ENCODE data around the gene SSBP4.

Gene SSBP4

DNA sequence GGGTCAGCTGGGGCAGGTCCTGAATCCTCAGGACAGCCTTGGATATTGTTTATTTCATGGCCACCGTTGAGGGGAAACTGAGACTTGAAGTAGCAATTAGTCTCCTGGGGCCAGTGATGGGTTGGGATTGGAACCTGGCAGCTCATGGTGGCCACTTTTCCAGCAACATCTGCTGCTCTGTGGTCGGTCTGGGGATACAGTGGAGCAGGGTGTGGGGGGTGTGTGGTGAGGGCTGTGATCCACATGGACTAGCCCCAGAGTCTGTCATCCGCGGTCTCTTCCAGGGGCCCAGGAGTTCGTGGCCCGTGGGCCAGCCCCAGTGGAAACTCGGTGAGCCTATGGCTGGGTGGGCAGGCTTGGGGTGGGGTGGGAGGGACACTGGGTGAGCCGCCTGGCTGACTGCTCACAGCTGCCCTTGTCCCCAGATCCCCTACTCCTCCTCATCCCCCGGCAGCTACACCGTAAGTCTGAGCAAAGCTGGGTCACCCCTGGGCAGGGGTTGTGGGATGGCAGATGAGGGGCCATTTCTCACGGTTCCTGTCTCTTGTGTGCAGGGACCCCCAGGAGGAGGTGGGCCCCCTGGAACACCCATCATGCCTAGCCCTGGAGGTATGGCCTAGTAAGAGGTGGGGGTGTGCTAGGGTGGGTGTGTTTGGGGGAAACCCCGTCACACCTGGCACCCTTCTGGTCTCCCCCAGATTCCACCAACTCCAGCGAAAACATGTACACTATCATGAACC lies 13.2 kb downstream of the SSBP4 start:
- H3K4me3 ChIP-seq (ENCODE audit: low read depth, low read length) = peak overlapping the region; percentile 64
- DNase-seq (ENCODE audit: low read depth) = no peak
- TF ChIP-seq, protein P1, sequence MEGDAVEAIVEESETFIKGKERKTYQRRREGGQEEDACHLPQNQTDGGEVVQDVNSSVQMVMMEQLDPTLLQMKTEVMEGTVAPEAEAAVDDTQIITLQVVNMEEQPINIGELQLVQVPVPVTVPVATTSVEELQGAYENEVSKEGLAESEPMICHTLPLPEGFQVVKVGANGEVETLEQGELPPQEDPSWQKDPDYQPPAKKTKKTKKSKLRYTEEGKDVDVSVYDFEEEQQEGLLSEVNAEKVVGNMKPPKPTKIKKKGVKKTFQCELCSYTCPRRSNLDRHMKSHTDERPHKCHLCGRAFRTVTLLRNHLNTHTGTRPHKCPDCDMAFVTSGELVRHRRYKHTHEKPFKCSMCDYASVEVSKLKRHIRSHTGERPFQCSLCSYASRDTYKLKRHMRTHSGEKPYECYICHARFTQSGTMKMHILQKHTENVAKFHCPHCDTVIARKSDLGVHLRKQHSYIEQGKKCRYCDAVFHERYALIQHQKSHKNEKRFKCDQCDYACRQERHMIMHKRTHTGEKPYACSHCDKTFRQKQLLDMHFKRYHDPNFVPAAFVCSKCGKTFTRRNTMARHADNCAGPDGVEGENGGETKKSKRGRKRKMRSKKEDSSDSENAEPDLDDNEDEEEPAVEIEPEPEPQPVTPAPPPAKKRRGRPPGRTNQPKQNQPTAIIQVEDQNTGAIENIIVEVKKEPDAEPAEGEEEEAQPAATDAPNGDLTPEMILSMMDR (IDR thresholded peaks at IDR 0.05; ENCODE audit: low read depth, low read length, missing control alignments) = no peak

DNA sequence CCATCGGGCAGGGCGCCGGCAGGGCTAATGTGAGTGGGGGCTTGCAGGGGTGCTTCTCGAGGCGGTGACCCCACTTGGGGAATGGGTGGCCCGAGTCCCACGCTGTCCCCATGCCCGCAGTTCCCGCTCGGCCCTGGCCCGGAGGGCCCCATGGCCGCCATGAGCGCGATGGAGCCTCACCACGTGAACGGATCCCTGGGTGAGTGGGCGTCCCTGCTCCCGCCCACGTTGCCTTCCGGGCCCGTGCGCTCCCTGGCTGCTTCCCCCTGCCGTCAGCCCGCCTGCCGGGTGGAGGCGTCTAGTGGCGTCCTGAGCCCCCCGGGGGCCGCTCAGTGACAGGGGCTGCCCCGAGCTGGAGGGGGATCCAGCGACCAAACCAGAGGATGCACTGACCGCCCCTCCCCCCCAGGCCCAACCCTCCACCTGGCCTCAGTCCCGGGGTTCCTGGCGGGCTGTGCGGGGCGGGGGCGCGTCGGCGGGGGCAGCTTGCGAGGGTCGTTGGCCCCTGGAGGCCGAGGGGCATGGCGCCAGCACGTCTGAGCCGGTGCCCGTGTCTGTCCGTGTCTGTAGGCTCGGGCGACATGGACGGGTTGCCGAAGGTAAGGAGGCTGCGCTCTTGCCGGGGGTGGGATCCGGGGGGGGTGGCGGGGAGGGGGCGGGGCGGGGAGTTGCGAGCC lies 14.0 kb downstream of the SSBP4 start:
- peak overlapping the region; percentile 64 for H3K4me3 ChIP-seq (ENCODE audit: low read depth, low read length)
- no peak for DNase-seq (ENCODE audit: low read depth)
- TF ChIP-seq, protein P1 (IDR thresholded peaks at IDR 0.05; ENCODE audit: low read depth, low read length, missing control alignments) = no peak

DNA sequence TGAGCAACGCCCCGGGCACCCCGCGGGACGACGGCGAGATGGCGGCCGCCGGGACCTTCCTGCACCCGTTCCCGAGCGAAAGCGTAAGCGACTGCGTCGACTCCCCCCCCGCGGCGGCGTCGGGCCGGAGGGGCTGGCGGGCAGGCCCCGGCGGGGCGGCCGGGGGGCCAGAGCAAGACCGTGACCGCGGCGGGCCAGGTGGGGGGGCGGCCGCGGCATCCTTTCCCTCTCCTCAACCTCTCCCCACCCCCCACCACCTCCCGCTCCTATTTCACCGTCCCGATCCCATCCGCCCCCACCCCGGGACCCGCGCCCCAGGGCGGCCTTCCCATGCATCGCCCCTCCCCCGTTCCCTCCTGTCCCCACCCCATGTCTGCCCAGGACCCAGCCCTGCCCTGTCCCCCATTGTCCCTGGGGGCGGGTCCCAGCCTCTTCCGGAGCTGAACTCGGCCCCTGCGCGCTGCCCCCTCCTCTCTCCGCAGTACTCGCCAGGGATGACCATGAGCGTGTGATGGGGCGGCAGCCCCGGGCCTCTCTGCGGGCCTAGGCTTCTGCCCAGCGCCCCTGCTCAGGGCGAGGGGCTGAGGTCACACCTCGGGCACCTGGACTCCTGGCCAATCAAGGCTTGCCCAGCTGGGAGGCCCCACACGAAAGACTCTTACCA lies 14.7 kb downstream of the SSBP4 start:
- TF ChIP-seq, protein P1 (IDR thresholded peaks at IDR 0.05; ENCODE audit: low read depth, low read length, missing control alignments) = no peak
- H3K4me3 ChIP-seq (ENCODE audit: low read depth, low read length) = peak overlapping the region; percentile 64
- no peak for DNase-seq (ENCODE audit: low read depth)

DNA sequence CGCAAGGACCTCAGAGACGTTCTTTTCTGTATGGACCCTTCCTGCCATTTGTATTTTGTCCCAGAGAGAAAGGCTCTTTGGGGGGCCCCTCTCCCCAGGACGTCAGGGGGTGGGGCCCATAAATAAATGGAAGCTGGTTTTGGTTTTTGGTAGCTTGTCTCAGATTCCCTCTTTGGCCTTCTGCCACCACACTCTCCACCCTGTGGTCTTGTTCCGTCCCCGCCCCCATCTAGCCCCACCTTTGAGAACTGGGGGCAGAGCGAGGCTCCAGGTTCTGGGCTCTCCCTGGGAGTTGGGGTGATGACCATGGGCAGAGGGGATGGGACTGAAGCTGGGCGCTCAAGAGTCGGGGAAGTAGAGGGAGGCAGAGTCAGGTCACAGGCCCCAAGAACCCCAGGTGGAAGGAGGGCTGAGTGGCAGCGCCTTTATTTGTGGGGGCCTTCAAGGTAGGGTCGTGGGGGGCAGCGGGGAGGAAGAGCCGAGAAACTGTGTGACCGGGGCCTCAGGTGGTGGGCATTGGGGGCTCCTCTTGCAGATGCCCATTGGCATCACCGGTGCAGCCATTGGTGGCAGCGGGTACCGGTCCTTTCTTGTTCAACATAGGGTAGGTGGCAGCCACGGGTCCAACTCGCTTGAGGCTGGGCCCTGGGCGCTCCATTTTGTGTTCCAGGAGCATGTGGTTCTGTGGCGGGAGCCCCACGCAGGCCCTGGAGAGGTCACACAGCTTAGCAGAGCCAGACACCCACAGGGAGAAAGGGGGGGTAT lies 15.4 kb downstream of the SSBP4 start:
- no peak for DNase-seq (ENCODE audit: low read depth)
- peak overlapping the region; percentile 64 for H3K4me3 ChIP-seq (ENCODE audit: low read depth, low read length)
- TF ChIP-seq, protein P1 (IDR thresholded peaks at IDR 0.05; ENCODE audit: low read depth, low read length, missing control alignments) = no peak

DNA sequence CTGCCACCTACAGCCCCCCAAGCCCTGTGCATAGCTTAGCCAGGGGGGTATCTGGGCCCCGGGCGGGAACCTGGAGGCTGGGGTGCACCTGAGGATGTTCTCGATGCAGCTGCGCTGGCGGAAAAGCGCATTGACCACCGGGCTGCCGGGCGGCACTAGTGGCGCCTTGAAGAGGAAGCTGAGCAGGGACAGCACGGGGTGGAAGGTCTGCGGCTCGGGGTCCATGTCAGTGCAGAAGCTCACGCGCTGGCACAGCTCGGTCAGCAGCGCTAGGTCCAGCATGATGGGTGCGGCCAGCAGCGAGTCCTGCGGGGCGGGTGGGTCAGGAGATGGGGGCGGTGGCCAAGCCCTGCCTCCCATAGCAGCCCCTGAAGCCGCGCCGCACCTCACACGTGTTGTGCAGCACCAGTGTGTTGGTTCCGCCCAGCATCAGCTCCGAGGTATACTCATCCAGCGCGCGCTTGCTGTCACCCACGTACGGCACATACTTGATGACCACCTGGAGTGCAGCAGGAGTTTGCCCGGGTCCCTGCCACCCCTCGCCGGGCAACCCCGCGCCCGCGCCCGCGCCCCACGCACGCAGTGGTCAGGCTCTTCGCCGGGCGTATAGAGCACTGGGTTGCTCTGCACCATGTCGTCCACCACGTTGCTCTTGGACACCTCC lies 16.1 kb downstream of the SSBP4 start:
- TF ChIP-seq, protein P1 (IDR thresholded peaks at IDR 0.05; ENCODE audit: low read depth, low read length, missing control alignments) = no peak
- no peak overlapping the region for H3K4me3 ChIP-seq (ENCODE audit: low read depth, low read length)
- no peak for DNase-seq (ENCODE audit: low read depth)
